ENCODE measurements around the gene CETN1.

The CETN1 gene

GRCh38 chr18:573385-573784, 6.8 kb upstream of the CETN1 start:
- no peak for DNase-seq (ENCODE audit: low read depth)
- no peak overlapping the region for H3K4me3 ChIP-seq (ENCODE audit: low read depth, low read length)
- no peak for TF ChIP-seq MAX (IDR thresholded peaks at IDR 0.05; ENCODE audit: low read depth, low read length)

- H3K4me3 ChIP-seq (ENCODE audit: low read depth, low read length) = no peak overlapping the region
- no peak for DNase-seq (ENCODE audit: low read depth)
- no peak for TF ChIP-seq POLR2A (IDR thresholded peaks at IDR 0.05; ENCODE audit: extremely low read depth, insufficient read length)
- TF ChIP-seq CTCF (IDR thresholded peaks at IDR 0.05; ENCODE audit: low read depth, low read length) = no peak
- no peak for TF ChIP-seq MYC (IDR thresholded peaks at IDR 0.05; ENCODE audit: low read depth, low read length)
- no peak for TF ChIP-seq MAX (IDR thresholded peaks at IDR 0.05; ENCODE audit: low read depth, low read length)
Measured at GRCh38 chr18:574149-574860, 5.9 kb upstream of the CETN1 start.

GRCh38 chr18:574865-575645, 5.1 kb upstream of the CETN1 start:
- no peak for DNase-seq (ENCODE audit: low read depth)
- no peak for TF ChIP-seq POLR2A (IDR thresholded peaks at IDR 0.05; ENCODE audit: extremely low read depth, insufficient read length)
- TF ChIP-seq CTCF (IDR thresholded peaks at IDR 0.05; ENCODE audit: low read depth, low read length) = no peak
- TF ChIP-seq MYC (IDR thresholded peaks at IDR 0.05; ENCODE audit: low read depth, low read length) = no peak
- TF ChIP-seq MAX (IDR thresholded peaks at IDR 0.05; ENCODE audit: low read depth, low read length) = no peak
- no peak overlapping the region for H3K4me3 ChIP-seq (ENCODE audit: low read depth, low read length)

GRCh38 chr18:576924-577323, 3.3 kb upstream of the CETN1 start:
- H3K4me3 ChIP-seq (ENCODE audit: low read depth, low read length) = no peak overlapping the region
- TF ChIP-seq CTCF (IDR thresholded peaks at IDR 0.05; ENCODE audit: low read depth, low read length) (no peak), POLR2A (IDR thresholded peaks at IDR 0.05; ENCODE audit: extremely low read depth, insufficient read length) (no peak), MYC (IDR thresholded peaks at IDR 0.05; ENCODE audit: low read depth, low read length) (no peak), MAX (IDR thresholded peaks at IDR 0.05; ENCODE audit: low read depth, low read length) (no peak)
- DNase-seq (ENCODE audit: low read depth) = no peak

GRCh38 chr18:577643-578375, 2.4 kb upstream of the CETN1 start:
- no peak for TF ChIP-seq POLR2A (IDR thresholded peaks at IDR 0.05; ENCODE audit: extremely low read depth, insufficient read length)
- no peak for TF ChIP-seq MAX (IDR thresholded peaks at IDR 0.05; ENCODE audit: low read depth, low read length)
- no peak for TF ChIP-seq CTCF (IDR thresholded peaks at IDR 0.05; ENCODE audit: low read depth, low read length)
- TF ChIP-seq MYC (IDR thresholded peaks at IDR 0.05; ENCODE audit: low read depth, low read length) = no peak
- no peak overlapping the region for H3K4me3 ChIP-seq (ENCODE audit: low read depth, low read length)
- no peak for DNase-seq (ENCODE audit: low read depth)
